Heart left ventricle (tissue), 13 donors: Measurements from ENCODE around the gene PTPRN2.

Experiments used
- CTCF ChIP-seq, 12 donors: fragments of 200-600 bp; sonication (generic) in 4 of 12; IDR thresholded peaks; one replicate each; pipeline versions ENCODE4 v1.5.0 to v1.8.0; 2018 to 2022; ENCODE audit warnings: antibody characterized with exemption in 12 of 12, mild to moderate bottlenecking in 5 of 12
- POLR2A ChIP-seq, 2 donors: fragments of 450-650 bp; IDR thresholded peaks; one replicate each; pipeline ENCODE4 v1.6.1; 2017; ENCODE audit warnings: antibody characterized with exemption in 2 of 2, mild to moderate bottlenecking in 2 of 2, moderate library complexity in 2 of 2
- donor health status: ischemic (EF 13 %, LVEDD 7.1; RV severe dilation, severe dysfunction).
- donor health status: DM: no; HTN: yes; CAD: no.
- donor health status: DM: no; HTN: no; CAD: no.
- donor health status: ischemic (EF 25% LVEDD 6.9; RV normal size, moderate dysfunction).
- donor health status: ischemic (EF 25% LVEDD 5.7; RV mildly dilated, moderate dysfunction).
- donor health status: ischemic (EF 35%, LVEDD 5.7; RV mildly dilated, moderate dysfunction).
- donor health status: nonischemic (EF 11% LVEDD 7.7; RV severe dilation, severe dysfunction).
- donor health status: DM: yes; HTN: yes; CAD: no.
- donor health status: PGD.
- donor health status: ischemic (EF 29% LVEDD 5.4; RV normal size, mild dysfunction).
- donor health status: nonischemic (EF 23%, LVEDD 6.1; RV moderate dilation, normal function).

- no peak for TF ChIP-seq CTCF (IDR thresholded peaks at IDR 0.05)
- TF ChIP-seq POLR2A (IDR thresholded peaks at IDR 0.05): no peak
These were observed 811.9 kb downstream of the PTPRN2 start for GRCh38 chr7:157775560-157776332.
